Tibial nerve (tissue), 4 donors: ENCODE measurements around the gene DDX28. TPM values are rescaled to one million over a fixed set of nuclear protein-coding genes. Genes with fewer than 3 reads are reported as not detected.
"Not testable (repeated sequence)": the region's sequence is repeated elsewhere in the genome, so short reads cannot be mapped to it uniquely, and the experiment has no call there.

Experiments used
- DNase-seq, 2 donors: peaks; one replicate each; pipeline ENCODE4 v3.0.0-alpha.2; 2019; ENCODE audit warnings: low spot score in 2 of 2
- H3K27ac ChIP-seq, 4 donors: fragments of 200-600 bp; sonication (generic) in 3 of 4; one replicate each; pipeline ENCODE4 v1.5.1; 2017 to 2019; ENCODE audit warnings: mild to moderate bottlenecking in 1 of 4
- H3K27me3 ChIP-seq, 2 donors: fragments of 200-600 bp; sonication (generic) in 1 of 2; one replicate each; pipeline versions ENCODE4 v1.5.1 to v1.6.0; 2017 to 2019
- H3K36me3 ChIP-seq, 3 donors: fragments of 200-600 bp; sonication (generic); one replicate each; pipeline ENCODE4 v1.5.1; 2018 to 2019
- H3K4me1 ChIP-seq, 4 donors: fragments of 200-600 bp; sonication (generic) in 3 of 4; one replicate each; pipeline ENCODE4 v1.5.1; 2017 to 2019
- H3K4me3 ChIP-seq, 4 donors: fragments of 200-600 bp; sonication (generic) in 3 of 4; one replicate each; pipeline ENCODE4 v1.5.1; 2017 to 2019; ENCODE audit warnings: mild to moderate bottlenecking in 1 of 4, moderate library complexity in 1 of 4
- H3K9me3 ChIP-seq, 4 donors: fragments of 200-600 bp; sonication (generic) in 3 of 4; one replicate each; pipeline ENCODE4 v1.5.1; 2017 to 2019
- EP300 ChIP-seq, 2 donors: sonication (generic); formaldehyde crosslinking; IDR thresholded peaks; one replicate each; pipeline ENCODE4 v1.6.1; 2017; ENCODE audit warnings: antibody characterized with exemption in 2 of 2, mild to moderate bottlenecking in 1 of 2
- POLR2A ChIP-seq, 2 donors: fragments of 450-650 bp; IDR thresholded peaks; one replicate each; pipeline ENCODE4 v1.6.1; 2017; ENCODE audit warnings: antibody characterized with exemption in 2 of 2, mild to moderate bottlenecking in 2 of 2, moderate library complexity in 2 of 2
- WGBS, 2 donors: methylation state at CpG; one replicate each; pipeline ENCODE4 v1.1.5; 2018; 5-methylcytosine and 5-hydroxymethylcytosine counted together
- small RNA-seq: library from RNA; depleted of rRNA; stranded (forward); fragments of <200 nt; gene quantifications from one replicate; pipeline ENCODE3, GENCODE V24; 2016
- total RNA-seq, 4 donors: library from RNA; depleted of rRNA; stranded (reverse); fragments of >200 nt; gene quantifications; one replicate each; pipeline ENCODE4 v1.1.0, GENCODE V29; 2016
- TF ChIP-seq, protein P1 (sequence below), 5 experiments: fragments of 200-600 bp in 3 of 5; fragments of 450-650 bp in 2 of 5; sonication (generic) in 3 of 5; IDR thresholded peaks; one replicate each; pipeline ENCODE4 v1.5.1; 2016 to 2019; ENCODE audit warnings: antibody characterized with exemption in 5 of 5, mild to moderate bottlenecking in 3 of 5, moderate library complexity in 2 of 5

DDX28 gene
- total RNA-seq, 4 donors from 2014 or later: 6.7 to 11.7 (median 10.8) TPM

DNA sequence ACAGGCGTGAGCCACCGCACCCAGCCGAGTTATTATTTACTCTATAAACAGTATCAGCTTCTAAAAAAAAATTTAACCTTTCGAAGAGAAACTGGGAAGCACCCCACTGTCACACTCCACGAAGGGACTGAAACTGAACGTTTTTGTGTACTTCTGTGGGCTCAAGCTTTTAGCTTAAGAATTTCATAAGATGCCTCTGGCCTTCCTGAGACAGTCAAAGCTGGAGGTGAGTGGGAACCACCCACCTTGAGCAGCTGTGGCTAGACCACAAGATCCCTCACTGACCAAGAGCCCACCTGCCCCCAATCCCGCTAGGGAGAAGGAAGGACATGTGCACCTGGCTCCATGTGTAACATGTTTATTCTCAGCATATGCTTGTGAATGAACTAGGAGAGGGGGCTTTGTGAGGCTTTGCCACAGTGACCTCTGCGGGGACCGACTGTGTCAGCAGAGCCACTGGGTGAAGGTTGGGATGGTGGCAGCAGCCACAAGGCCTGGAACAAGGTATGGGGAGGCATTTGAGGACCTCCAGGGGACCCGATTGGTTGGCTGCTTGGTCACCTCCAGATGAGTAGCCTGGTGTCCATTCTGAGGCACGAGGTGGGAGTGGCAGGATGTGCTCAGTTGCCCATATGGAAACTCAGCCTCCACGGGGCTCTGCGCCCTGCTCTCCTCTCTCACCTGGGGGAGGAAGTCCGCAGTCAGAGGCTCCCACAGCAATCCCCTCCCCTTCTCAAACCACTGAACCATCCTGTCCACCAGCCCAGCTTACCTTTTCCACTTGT lies 47.5 kb downstream of the DDX28 start:
- H3K36me3 ChIP-seq: no peaks in the 10 kb centered on the region
- TF ChIP-seq EP300 (IDR thresholded peaks at IDR 0.05) (no peak), POLR2A (IDR thresholded peaks at IDR 0.05) (no peak)
- TF ChIP-seq, protein P1, sequence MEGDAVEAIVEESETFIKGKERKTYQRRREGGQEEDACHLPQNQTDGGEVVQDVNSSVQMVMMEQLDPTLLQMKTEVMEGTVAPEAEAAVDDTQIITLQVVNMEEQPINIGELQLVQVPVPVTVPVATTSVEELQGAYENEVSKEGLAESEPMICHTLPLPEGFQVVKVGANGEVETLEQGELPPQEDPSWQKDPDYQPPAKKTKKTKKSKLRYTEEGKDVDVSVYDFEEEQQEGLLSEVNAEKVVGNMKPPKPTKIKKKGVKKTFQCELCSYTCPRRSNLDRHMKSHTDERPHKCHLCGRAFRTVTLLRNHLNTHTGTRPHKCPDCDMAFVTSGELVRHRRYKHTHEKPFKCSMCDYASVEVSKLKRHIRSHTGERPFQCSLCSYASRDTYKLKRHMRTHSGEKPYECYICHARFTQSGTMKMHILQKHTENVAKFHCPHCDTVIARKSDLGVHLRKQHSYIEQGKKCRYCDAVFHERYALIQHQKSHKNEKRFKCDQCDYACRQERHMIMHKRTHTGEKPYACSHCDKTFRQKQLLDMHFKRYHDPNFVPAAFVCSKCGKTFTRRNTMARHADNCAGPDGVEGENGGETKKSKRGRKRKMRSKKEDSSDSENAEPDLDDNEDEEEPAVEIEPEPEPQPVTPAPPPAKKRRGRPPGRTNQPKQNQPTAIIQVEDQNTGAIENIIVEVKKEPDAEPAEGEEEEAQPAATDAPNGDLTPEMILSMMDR (IDR thresholded peaks at IDR 0.05): no peak
- no peak overlapping the region for H3K27ac ChIP-seq
- no peaks in the 10 kb centered on the region for H3K9me3 ChIP-seq
- 71 to 73% methylated on average over 11 to 12 of the region's 14 CpGs for WGBS, 2 donors
- DNase-seq: no peak
- H3K27me3 ChIP-seq: peaks cover 0 to 7% of the 10 kb centered on the region in 2 donors
- no peaks in the 10 kb centered on the region for H3K4me1 ChIP-seq
- no peak overlapping the region for H3K4me3 ChIP-seq

GRCh38 chr16:67972285-67972684 lies 50.7 kb downstream of the DDX28 start:
- H3K4me3 ChIP-seq, H3K4me1 ChIP-seq, H3K27me3 ChIP-seq, DNase-seq, H3K9me3 ChIP-seq, H3K27ac ChIP-seq, H3K36me3 ChIP-seq: not testable (repeated sequence)
- WGBS, 2 donors: 91 to 92% methylated on average over 7 of the region's 7 CpGs

- no peak for DNase-seq
- no peaks in the 10 kb centered on the region for H3K36me3 ChIP-seq
- H3K4me1 ChIP-seq: peaks cover 0 to 19% (median 14%) of the 10 kb centered on the region in 4 donors
- no peak overlapping the region for H3K27ac ChIP-seq
- no peaks in the 10 kb centered on the region for H3K27me3 ChIP-seq
- TF ChIP-seq EP300 (IDR thresholded peaks at IDR 0.05): no peak
- TF ChIP-seq, protein P1 (IDR thresholded peaks at IDR 0.05): no peak
- no peak for TF ChIP-seq POLR2A (IDR thresholded peaks at IDR 0.05)
- H3K9me3 ChIP-seq: no peaks in the 10 kb centered on the region
- 90 to 91% methylated on average over 9 of the region's 9 CpGs for WGBS, 2 donors
- no peak overlapping the region for H3K4me3 ChIP-seq
Observed at GRCh38 chr16:67971111-67971510, 51.9 kb downstream of the DDX28 start.

Small RNA genes within 50 kb of the gene (small RNA-seq; reads per million reads assigned to genes)
- not detected for gene RNU6-359P

Other genes starting within 250 kb of the DDX28 start
- gene RANBP10, start 216.7 kb downstream of the DDX28 start, total RNA-seq: 10 to 100 TPM in 3 of 4 donors, 1 to 10 TPM in 1; 8.1 to 19.5 (median 12.0) TPM
- gene TSNAXIP1, start 216.3 kb downstream of the DDX28 start, total RNA-seq: 1 to 10 TPM; 2.8 to 8.4 (median 4.0) TPM
- 10 to 100 TPM; 47.1 to 74.3 (median 60.9) TPM for gene THAP11, start 180.9 kb downstream of the DDX28 start, total RNA-seq
- 100 to 1,000 TPM in 2 of 4 donors, 10 to 100 TPM in 2; 54.4 to 137 (median 105) TPM for gene NUTF2, start 176.3 kb downstream of the DDX28 start, total RNA-seq
- gene CENPT, start 175.5 kb downstream of the DDX28 start, total RNA-seq: 100 to 1,000 TPM in 1 of 4 donors, 10 to 100 TPM in 3; 51.3 to 101 (median 59.2) TPM
- gene EDC4, start 150.2 kb downstream of the DDX28 start, total RNA-seq: 10 to 100 TPM; 36.7 to 62.4 (median 55.6) TPM
- gene NRN1L, start 138.3 kb downstream of the DDX28 start, total RNA-seq: 10 to 100 TPM in 1 of 4 donors, 1 to 10 TPM in 3; 2.0 to 15.1 (median 3.9) TPM
- 10 to 100 TPM; 22.2 to 30.8 (median 24.2) TPM for gene PSKH1, start 130.0 kb downstream of the DDX28 start, total RNA-seq
- 1 to 10 TPM in 3 of 4 donors, under 1 TPM in 1; 0.87 to 3.6 (median 1.6) TPM for gene CTRL, start 91.4 kb downstream of the DDX28 start, total RNA-seq
- 10 to 100 TPM; 22.9 to 57.6 (median 39.4) TPM for gene PSMB10, start 86.4 kb downstream of the DDX28 start, total RNA-seq
- 10 to 100 TPM; 17.9 to 43.9 (median 26.8) TPM for gene LCAT, start 79.1 kb downstream of the DDX28 start, total RNA-seq
- gene SLC12A4, start 54.6 kb downstream of the DDX28 start, total RNA-seq: 100 to 1,000 TPM in 2 of 4 donors, 10 to 100 TPM in 2; 82.0 to 127 (median 101) TPM
- under 1 TPM in 1 of 4 donors, not detected in 3; 0.66 TPM for gene DPEP3, start 42.7 kb downstream of the DDX28 start, total RNA-seq
- gene DPEP2, start 23.7 kb downstream of the DDX28 start, total RNA-seq: 10 to 100 TPM in 1 of 4 donors, 1 to 10 TPM in 3; 1.0 to 12.6 (median 3.8) TPM
- not detected for gene DPEP2NB, start 7.3 kb downstream of the DDX28 start, total RNA-seq
- gene DUS2, start 52 bp upstream of the DDX28 start, total RNA-seq: 10 to 100 TPM in 2 of 4 donors, 1 to 10 TPM in 2; 4.7 to 31.2 (median 15.4) TPM
- 100 to 1,000 TPM in 2 of 4 donors, 10 to 100 TPM in 2; 81.4 to 105 (median 97.1) TPM for gene NFATC3, start 62.1 kb upstream of the DDX28 start, total RNA-seq
- 1 to 10 TPM in 2 of 4 donors, under 1 TPM in 2; 0.42 to 2.4 (median 1.2) TPM for gene ESRP2, start 212.9 kb upstream of the DDX28 start, total RNA-seq
- gene PLA2G15, start 222.1 kb upstream of the DDX28 start, total RNA-seq: 10 to 100 TPM; 26.0 to 51.3 (median 30.2) TPM
- gene SLC7A6, start 241.3 kb upstream of the DDX28 start, total RNA-seq: 100 to 1,000 TPM; 129 to 202 (median 181) TPM